ENCODE data around the gene KLK8. TPM values are rescaled to one million over a fixed set of nuclear protein-coding genes. Genes with fewer than 3 reads are reported as not detected.

KLK8 gene
- total RNA-seq, 2 donors from 2014 or later, result not detected

GRCh38 chr19:50983625-50984292, 17.6 kb downstream of the KLK8 start, which contains the start of gene KLK7:
KLK7 (minus strand) TSS chr19:50983917; CDS start chr19:50982399, 1,518 bp downstream.
- Histone ChIP-seq H3K36me3 (no peaks in the 10 kb centered on the region), H3K9me3 (no peaks in the 10 kb centered on the region), H3K27me3 (replicated peaks; ENCODE audit: insufficient read depth) (no peaks in the 10 kb centered on the region), H3K27ac (no peak within 1 kb of the TSS), H3K4me3 (no peak within 1 kb of the TSS), H3K4me1 (ENCODE audit: control insufficient read depth in 1 of 2, low read depth in 2 of 2) (no peaks in the 10 kb centered on the region)
- no peak for ATAC-seq (ENCODE audit: insufficient number of reproducible peaks, low FRiP score, low read depth)
- no peak for TF ChIP-seq CTCF (IDR thresholded peaks at IDR 0.05)
- no peak for DNase-seq (ENCODE audit: low spot score)

GRCh38 chr19:50982186-50982585, 19.2 kb downstream of the KLK8 start:
- no peaks in the 10 kb centered on the region for H3K36me3 ChIP-seq
- ATAC-seq (ENCODE audit: insufficient number of reproducible peaks, low FRiP score, low read depth) (no peak), DNase-seq (ENCODE audit: low spot score) (no peak)
- H3K4me3 ChIP-seq, result no peak overlapping the region
- no peaks in the 10 kb centered on the region for H3K27me3 ChIP-seq (replicated peaks; ENCODE audit: insufficient read depth)
- no peaks in the 10 kb centered on the region for H3K4me1 ChIP-seq (ENCODE audit: control insufficient read depth in 1 of 2, low read depth in 2 of 2)
- TF ChIP-seq CTCF (IDR thresholded peaks at IDR 0.05), result no peak
- H3K27ac ChIP-seq, result no peak overlapping the region
- no peaks in the 10 kb centered on the region for H3K9me3 ChIP-seq

GRCh38 chr19:50981587-50982146, 19.7 kb downstream of the KLK8 start:
- H3K27me3 ChIP-seq (replicated peaks; ENCODE audit: insufficient read depth), result no peaks in the 10 kb centered on the region
- H3K4me3 ChIP-seq, result no peak overlapping the region
- no peak overlapping the region for H3K27ac ChIP-seq
- no peaks in the 10 kb centered on the region for H3K9me3 ChIP-seq
- ATAC-seq (ENCODE audit: insufficient number of reproducible peaks, low FRiP score, low read depth) (no peak), DNase-seq (ENCODE audit: low spot score) (no peak)
- no peaks in the 10 kb centered on the region for H3K36me3 ChIP-seq
- TF ChIP-seq CTCF (IDR thresholded peaks at IDR 0.05), result no peak
- H3K4me1 ChIP-seq (ENCODE audit: control insufficient read depth in 1 of 2, low read depth in 2 of 2), result no peaks in the 10 kb centered on the region

DNA sequence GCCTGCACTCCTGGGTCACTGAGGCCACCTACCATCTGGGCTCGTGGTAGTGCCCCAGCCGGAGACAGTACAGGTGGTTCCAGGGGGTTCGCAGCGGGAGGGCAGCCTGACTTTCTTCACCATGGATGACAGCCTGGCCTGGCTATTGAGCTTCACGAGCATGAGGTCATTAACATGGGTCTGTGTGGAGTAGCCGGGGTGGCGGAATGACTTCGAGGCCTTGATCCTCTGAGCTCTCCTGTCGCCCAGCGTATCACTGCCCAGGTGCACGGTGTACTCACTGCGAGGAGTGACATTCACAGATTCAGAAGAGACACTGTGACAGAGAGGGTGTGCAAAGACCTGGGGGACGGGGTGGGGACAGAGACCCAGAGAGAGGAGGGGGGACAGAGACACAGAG, 21.2 kb downstream of the KLK8 start:
- ATAC-seq (ENCODE audit: insufficient number of reproducible peaks, low FRiP score, low read depth) (no peak), DNase-seq (ENCODE audit: low spot score) (no peak)
- Histone ChIP-seq H3K27me3 (replicated peaks; ENCODE audit: insufficient read depth) (no peaks in the 10 kb centered on the region), H3K4me3 (no peak overlapping the region), H3K36me3 (no peaks in the 10 kb centered on the region), H3K9me3 (no peaks in the 10 kb centered on the region), H3K27ac (no peak overlapping the region), H3K4me1 (ENCODE audit: control insufficient read depth in 1 of 2, low read depth in 2 of 2) (no peaks in the 10 kb centered on the region)
- TF ChIP-seq CTCF (IDR thresholded peaks at IDR 0.05), result no peak

DNA sequence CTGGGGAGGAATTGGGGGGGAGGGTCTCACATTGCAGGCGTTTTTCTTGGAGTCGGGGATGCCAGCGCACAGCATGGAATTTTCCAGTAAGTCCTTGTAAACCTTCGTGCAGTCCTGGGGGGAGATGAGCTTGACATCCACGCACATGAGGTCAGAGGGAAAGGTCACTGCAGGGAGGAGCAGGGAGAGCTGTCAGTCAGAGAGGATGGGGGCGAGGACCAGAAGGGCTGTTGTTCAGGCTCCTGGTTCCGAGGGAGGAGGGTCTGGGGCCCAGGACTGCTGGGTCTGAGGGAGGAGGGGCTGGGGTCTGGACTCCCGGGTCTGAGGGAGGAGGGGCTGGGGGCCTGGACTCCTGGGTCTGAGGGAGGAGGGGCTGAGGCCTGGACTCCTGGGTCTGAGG, 21.6 kb downstream of the KLK8 start:
- no peak for ATAC-seq (ENCODE audit: insufficient number of reproducible peaks, low FRiP score, low read depth)
- TF ChIP-seq CTCF (IDR thresholded peaks at IDR 0.05), result no peak
- Histone ChIP-seq H3K4me1 (ENCODE audit: control insufficient read depth in 1 of 2, low read depth in 2 of 2) (no peaks in the 10 kb centered on the region), H3K27ac (no peak overlapping the region), H3K4me3 (no peak overlapping the region), H3K27me3 (replicated peaks; ENCODE audit: insufficient read depth) (no peaks in the 10 kb centered on the region), H3K36me3 (no peaks in the 10 kb centered on the region), H3K9me3 (no peaks in the 10 kb centered on the region)
- DNase-seq (ENCODE audit: low spot score), result no peak
